ENCODE measurements around the gene LYPD8. TPM values are rescaled to one million over a fixed set of nuclear protein-coding genes. Genes with fewer than 3 reads are reported as not detected.

Gene LYPD8
- total RNA-seq, 1 donor from 2014 or later = not detected

DNA sequence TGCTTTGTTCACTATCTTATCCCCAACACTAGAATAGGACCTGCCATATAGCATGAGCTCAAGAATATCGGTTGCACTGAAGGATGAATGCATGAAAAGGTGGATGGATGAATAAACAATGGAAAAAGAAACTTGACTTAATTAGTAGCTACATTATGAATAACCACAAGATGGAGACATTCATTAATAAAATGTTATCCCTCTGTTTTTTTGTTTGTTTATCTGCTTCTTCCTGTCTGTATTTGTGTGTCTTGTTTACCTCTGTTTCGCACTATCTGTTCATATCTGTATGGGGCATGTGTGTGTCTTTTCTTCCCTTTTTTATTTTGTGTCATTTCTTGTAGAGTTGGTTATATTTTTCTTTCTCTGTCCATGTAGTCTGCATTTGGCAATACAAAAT, 51.9 kb downstream of the LYPD8 start:
- no peak overlapping the region for H3K4me3 Mint-ChIP-seq (ENCODE audit: unreplicated experiment)
- no peak overlapping the region for H3K27ac Mint-ChIP-seq (ENCODE audit: unreplicated experiment)
- TF ChIP-seq, protein P1, sequence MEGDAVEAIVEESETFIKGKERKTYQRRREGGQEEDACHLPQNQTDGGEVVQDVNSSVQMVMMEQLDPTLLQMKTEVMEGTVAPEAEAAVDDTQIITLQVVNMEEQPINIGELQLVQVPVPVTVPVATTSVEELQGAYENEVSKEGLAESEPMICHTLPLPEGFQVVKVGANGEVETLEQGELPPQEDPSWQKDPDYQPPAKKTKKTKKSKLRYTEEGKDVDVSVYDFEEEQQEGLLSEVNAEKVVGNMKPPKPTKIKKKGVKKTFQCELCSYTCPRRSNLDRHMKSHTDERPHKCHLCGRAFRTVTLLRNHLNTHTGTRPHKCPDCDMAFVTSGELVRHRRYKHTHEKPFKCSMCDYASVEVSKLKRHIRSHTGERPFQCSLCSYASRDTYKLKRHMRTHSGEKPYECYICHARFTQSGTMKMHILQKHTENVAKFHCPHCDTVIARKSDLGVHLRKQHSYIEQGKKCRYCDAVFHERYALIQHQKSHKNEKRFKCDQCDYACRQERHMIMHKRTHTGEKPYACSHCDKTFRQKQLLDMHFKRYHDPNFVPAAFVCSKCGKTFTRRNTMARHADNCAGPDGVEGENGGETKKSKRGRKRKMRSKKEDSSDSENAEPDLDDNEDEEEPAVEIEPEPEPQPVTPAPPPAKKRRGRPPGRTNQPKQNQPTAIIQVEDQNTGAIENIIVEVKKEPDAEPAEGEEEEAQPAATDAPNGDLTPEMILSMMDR (IDR thresholded peaks at IDR 0.05) = no peak
- no peaks in the 10 kb centered on the region for H3K36me3 Mint-ChIP-seq (ENCODE audit: low read depth)
- DNase-seq (ENCODE audit: low spot score) = no peak
- H3K9me3 Mint-ChIP-seq (ENCODE audit: low read depth) = peaks cover 29% of the 10 kb centered on the region
- no peaks in the 10 kb centered on the region for H3K4me1 Mint-ChIP-seq (ENCODE audit: low read depth)
- H3K27me3 Mint-ChIP-seq (ENCODE audit: low read depth) = no peaks in the 10 kb centered on the region

DNA sequence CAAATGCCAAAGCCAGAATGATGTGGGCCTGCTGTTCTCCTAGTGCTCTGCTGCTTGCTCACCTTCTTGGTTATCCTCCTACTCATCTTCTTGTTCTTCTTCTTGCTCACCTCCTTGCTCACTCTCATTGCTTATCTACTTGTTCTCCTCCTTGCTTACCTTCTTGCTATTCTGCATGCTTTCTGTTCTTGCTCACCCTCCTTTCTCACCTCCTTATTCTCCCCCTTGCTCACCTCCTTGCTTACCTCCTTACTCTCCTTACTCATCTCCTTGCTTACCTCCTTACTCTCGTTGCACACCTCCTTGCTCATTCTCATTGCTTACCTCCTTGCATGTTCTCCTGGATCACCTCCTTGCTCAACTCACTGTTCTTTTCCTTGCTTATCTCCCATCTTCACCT, 52.8 kb downstream of the LYPD8 start, which contains the start of gene OR14I1:
Gene OR14I1, minus strand, starts transcription at position 53 of the 400 bp plus-strand sequence.
- Mint-ChIP-seq H3K4me1 (ENCODE audit: low read depth) (no peaks in the 10 kb centered on the region), H3K9me3 (ENCODE audit: low read depth) (peaks cover 22% of the 10 kb centered on the region), H3K4me3 (ENCODE audit: unreplicated experiment) (no peak within 1 kb of the TSS), H3K36me3 (ENCODE audit: low read depth) (no peaks in the 10 kb centered on the region), H3K27me3 (ENCODE audit: low read depth) (no peaks in the 10 kb centered on the region), H3K27ac (ENCODE audit: unreplicated experiment) (no peak within 1 kb of the TSS)
- TF ChIP-seq, protein P1 (IDR thresholded peaks at IDR 0.05) = no peak
- DNase-seq (ENCODE audit: low spot score) = no peak

DNA sequence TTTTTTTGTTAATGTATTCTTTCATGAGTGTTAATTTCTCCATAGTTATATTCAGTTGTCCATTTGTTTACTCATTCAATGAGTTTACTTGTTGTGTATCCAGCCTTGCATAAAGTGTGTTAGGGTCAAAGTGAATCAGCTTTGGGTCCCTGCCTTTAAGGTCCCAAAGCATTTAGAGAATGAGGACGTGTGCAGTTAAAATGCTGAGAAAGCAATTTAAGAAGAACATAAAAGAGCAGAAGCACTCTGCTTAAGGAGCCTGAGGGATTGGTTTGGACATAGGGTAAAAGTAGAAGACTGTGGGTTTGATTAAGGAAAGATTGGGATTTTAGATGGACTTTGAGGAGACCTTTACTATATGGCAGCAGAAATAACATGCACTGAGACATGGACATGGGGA, 56.5 kb downstream of the LYPD8 start:
- H3K27me3 Mint-ChIP-seq (ENCODE audit: low read depth) = no peaks in the 10 kb centered on the region
- H3K4me1 Mint-ChIP-seq (ENCODE audit: low read depth) = no peaks in the 10 kb centered on the region
- H3K36me3 Mint-ChIP-seq (ENCODE audit: low read depth) = no peaks in the 10 kb centered on the region
- no peak overlapping the region for H3K4me3 Mint-ChIP-seq (ENCODE audit: unreplicated experiment)
- no peak for DNase-seq (ENCODE audit: low spot score)
- peaks cover 22% of the 10 kb centered on the region for H3K9me3 Mint-ChIP-seq (ENCODE audit: low read depth)
- no peak overlapping the region for H3K27ac Mint-ChIP-seq (ENCODE audit: unreplicated experiment)
- TF ChIP-seq, protein P1 (IDR thresholded peaks at IDR 0.05) = no peak

DNA sequence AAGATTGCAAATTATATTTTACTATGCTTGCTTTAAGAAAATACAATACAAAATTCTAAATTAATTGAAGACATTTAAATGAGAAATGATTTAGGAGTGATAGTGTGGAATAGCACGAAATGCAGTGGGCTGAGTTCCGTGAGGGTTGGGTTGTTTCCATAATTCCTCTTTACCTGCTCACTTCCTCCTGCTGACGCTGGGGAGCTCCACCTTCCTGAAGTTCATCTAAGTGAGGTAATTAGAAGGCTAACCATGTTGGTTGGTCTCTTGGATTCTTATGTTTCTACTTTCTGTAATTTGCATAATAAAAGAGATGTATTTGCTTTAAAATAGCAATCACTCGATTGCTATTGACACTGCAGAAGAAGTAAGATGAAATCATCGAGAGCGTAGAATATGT, 57.7 kb downstream of the LYPD8 start:
- DNase-seq (ENCODE audit: low spot score) = no peak
- Mint-ChIP-seq H3K9me3 (ENCODE audit: low read depth) (peaks cover 28% of the 10 kb centered on the region), H3K27me3 (ENCODE audit: low read depth) (no peaks in the 10 kb centered on the region), H3K4me1 (ENCODE audit: low read depth) (no peaks in the 10 kb centered on the region), H3K4me3 (ENCODE audit: unreplicated experiment) (no peak overlapping the region), H3K36me3 (ENCODE audit: low read depth) (no peaks in the 10 kb centered on the region), H3K27ac (ENCODE audit: unreplicated experiment) (no peak overlapping the region)
- TF ChIP-seq, protein P1 (IDR thresholded peaks at IDR 0.05) = no peak

- Mint-ChIP-seq H3K27me3 (ENCODE audit: low read depth) (no peaks in the 10 kb centered on the region), H3K36me3 (ENCODE audit: low read depth) (no peaks in the 10 kb centered on the region), H3K4me1 (ENCODE audit: low read depth) (no peaks in the 10 kb centered on the region), H3K4me3 (ENCODE audit: unreplicated experiment) (no peak overlapping the region), H3K27ac (ENCODE audit: unreplicated experiment) (no peak overlapping the region), H3K9me3 (ENCODE audit: low read depth) (peaks cover 33% of the 10 kb centered on the region)
- DNase-seq (ENCODE audit: low spot score) = no peak
- TF ChIP-seq, protein P1 (IDR thresholded peaks at IDR 0.05) = no peak
Observed at GRCh38 chr1:248696774-248697173, 58.8 kb downstream of the LYPD8 start.
